GM12873 (cell line): Measurements from ENCODE around the gene KRTAP4-7.

ENCODE experiments used
- CTCF ChIP-seq: IDR thresholded peaks from 2 replicates; pipeline ENCODE4 v1.5.1; 2012; ENCODE audit warnings: low read depth, mild to moderate bottlenecking, moderate library complexity, low read length, control low read depth; ENCODE audit not compliant: insufficient read depth; ENCODE audit errors: missing control alignments

The KRTAP4-7 gene

GRCh38 chr17:41133880-41134735 lies 50.2 kb downstream of the KRTAP4-7 start:
- no peak for TF ChIP-seq CTCF
